T-helper 2 cell treated with Interferon-gamma antibody and Interleukin-4, amounts not matched to agents 5 μg/mL and 100 μg/mL, for 36 hours (primary cell): ENCODE measurements around the gene KDM3B.
"Not testable (repeated sequence)": the region's sequence is repeated elsewhere in the genome, so short reads cannot be mapped to it uniquely, and the experiment has no call there.

Experiments
- DNase-seq: peaks from one replicate; pipeline ENCODE4 v3.0.0; 2021; ENCODE audit warnings: low spot score
- H3K27ac Mint-ChIP-seq: one replicate; pipeline ENCODE4 v1.8.0; 2021; ENCODE audit warnings: mild to moderate bottlenecking, mixed read lengths
- H3K27me3 Mint-ChIP-seq: one replicate; pipeline ENCODE4 v1.8.0; 2021; ENCODE audit warnings: low read depth, mixed read lengths
- H3K36me3 Mint-ChIP-seq: one replicate; pipeline ENCODE4 v1.8.0; 2021; ENCODE audit warnings: low read depth, mixed read lengths
- H3K4me1 Mint-ChIP-seq: one replicate; pipeline ENCODE4 v1.8.0; 2021; ENCODE audit warnings: low read depth, mixed read lengths
- H3K4me3 Mint-ChIP-seq: one replicate; pipeline ENCODE4 v1.8.0; 2022; ENCODE audit warnings: mild to moderate bottlenecking, moderate library complexity, mixed read lengths
- H3K9me3 Mint-ChIP-seq: one replicate; pipeline ENCODE4 v1.8.0; 2021; ENCODE audit warnings: mixed read lengths

Gene KDM3B

DNA sequence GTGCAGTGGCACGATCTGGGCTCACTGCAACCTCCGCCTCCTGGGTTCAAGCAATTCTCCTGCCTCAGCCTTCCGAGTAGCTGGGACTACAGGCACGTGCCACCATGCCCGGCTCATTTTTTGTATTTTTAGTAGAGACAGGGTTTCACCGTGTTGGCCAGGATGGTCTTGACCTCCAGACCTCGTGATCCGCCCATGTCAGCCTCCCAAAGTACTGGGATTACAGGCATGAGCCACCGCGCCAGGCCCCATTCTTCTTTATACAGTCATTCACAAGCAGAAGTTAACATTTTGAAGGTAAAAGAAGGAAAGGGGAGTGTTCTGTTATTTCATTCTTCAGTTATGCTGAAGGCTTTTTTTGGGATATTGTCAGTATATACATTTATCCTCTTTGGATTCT is 37.4 kb downstream of the KDM3B start:
- H3K27me3 Mint-ChIP-seq, DNase-seq, H3K9me3 Mint-ChIP-seq, H3K4me1 Mint-ChIP-seq, H3K27ac Mint-ChIP-seq, H3K4me3 Mint-ChIP-seq: not testable (repeated sequence)
- H3K36me3 Mint-ChIP-seq: peaks cover 36% of the 10 kb centered on the region

- no peak for DNase-seq
- H3K36me3 Mint-ChIP-seq: peaks cover 35% of the 10 kb centered on the region
- H3K27me3 Mint-ChIP-seq: no peaks in the 10 kb centered on the region
- no peak overlapping the region for H3K4me3 Mint-ChIP-seq
- no peaks in the 10 kb centered on the region for H3K9me3 Mint-ChIP-seq
- H3K27ac Mint-ChIP-seq: no peak overlapping the region
- H3K4me1 Mint-ChIP-seq: no peaks in the 10 kb centered on the region
Observed at GRCh38 chr5:138391859-138392386, 39.4 kb downstream of the KDM3B start.

- Mint-ChIP-seq H3K27ac (peak overlapping the region; percentile 34), H3K4me3 (no peak overlapping the region), H3K36me3 (peaks cover 52% of the 10 kb centered on the region), H3K27me3 (no peaks in the 10 kb centered on the region), H3K9me3 (no peaks in the 10 kb centered on the region), H3K4me1 (peaks cover 12% of the 10 kb centered on the region)
- no peak for DNase-seq
Observed at GRCh38 chr5:138402640-138403039, 50.2 kb downstream of the KDM3B start.

DNA sequence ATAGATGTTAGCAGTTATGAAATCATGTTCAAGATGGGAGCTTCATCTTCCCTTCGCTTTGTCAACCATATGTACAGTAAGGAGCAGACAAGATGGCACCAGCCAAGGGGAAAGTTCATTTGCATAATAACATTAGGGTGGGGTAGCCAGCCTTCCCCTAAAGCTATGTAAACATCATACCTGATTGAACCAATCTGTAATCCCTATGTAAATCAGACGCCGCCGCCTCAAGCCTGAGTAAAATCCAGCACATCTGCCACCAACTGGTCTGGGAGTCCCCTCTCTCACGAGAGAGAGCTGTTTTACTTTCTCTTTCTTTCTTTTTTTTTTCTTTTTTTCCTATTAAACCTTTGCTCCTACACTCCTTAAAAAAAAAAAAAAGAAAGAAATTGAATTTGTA is 55.5 kb downstream of the KDM3B start:
- H3K4me3 Mint-ChIP-seq: no peak overlapping the region
- peak overlapping the region; percentile 3 for H3K27ac Mint-ChIP-seq
- peaks cover 1% of the 10 kb centered on the region for H3K4me1 Mint-ChIP-seq
- DNase-seq: no peak
- H3K36me3 Mint-ChIP-seq: peaks cover 43% of the 10 kb centered on the region
- no peaks in the 10 kb centered on the region for H3K9me3 Mint-ChIP-seq
- H3K27me3 Mint-ChIP-seq: no peaks in the 10 kb centered on the region

DNA sequence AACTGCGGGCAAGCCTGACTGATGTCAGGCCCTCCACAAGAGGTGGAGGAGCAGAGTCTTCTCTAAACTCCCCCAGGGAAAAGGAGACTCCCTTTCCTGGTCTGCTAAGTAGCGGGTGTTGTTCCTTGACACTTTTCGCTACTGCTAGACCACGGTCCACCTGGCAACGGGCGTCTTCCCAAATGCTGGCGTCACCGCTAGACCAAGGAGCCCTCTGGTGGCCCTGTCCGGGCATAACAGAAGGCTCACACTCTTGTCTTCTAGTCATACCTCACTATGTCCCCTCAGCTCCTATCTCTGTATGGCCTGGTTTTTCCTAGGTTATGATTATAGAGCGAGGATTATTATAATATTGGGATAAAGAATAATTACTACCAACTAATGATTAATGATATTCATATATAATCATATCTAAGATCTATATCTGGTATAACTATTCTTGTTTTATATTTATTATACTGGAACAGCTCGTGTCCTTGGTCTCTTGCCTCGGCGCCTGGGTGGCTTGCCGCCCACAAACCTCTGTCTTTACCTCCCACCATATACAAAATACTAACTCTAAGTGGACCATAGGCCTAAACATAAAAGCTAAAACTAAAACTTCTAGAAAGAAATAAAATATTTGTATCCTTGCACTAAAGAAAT is 58.6 kb downstream of the KDM3B start:
- peak; percentile 9 for DNase-seq
- not testable (repeated sequence) for H3K27me3 Mint-ChIP-seq, H3K9me3 Mint-ChIP-seq, H3K27ac Mint-ChIP-seq, H3K4me3 Mint-ChIP-seq, H3K4me1 Mint-ChIP-seq
- peaks cover 42% of the 10 kb centered on the region for H3K36me3 Mint-ChIP-seq

DNA sequence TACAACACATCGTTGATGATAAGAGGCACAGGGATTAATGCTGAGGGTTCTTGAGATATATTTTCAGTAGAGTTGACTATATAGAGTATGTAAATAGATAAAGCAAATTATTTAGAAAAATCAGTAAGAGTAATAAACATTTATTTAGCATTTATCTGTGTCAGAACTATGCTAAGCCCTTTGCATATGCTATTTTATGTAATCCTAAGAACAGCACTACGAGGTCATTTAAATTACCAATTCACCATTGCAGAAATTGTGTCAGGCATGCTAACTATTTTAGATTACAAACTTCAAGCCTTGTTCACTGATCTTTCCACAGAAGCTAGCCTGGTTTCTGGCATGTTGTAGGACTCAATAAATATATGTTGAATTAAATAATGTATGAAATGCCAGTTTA is 66.0 kb downstream of the KDM3B start:
- H3K4me1 Mint-ChIP-seq: peaks cover 3% of the 10 kb centered on the region
- H3K36me3 Mint-ChIP-seq: peaks cover 42% of the 10 kb centered on the region
- no peaks in the 10 kb centered on the region for H3K9me3 Mint-ChIP-seq
- no peaks in the 10 kb centered on the region for H3K27me3 Mint-ChIP-seq
- H3K27ac Mint-ChIP-seq: no peak overlapping the region
- H3K4me3 Mint-ChIP-seq: no peak overlapping the region
- no peak for DNase-seq

DNA sequence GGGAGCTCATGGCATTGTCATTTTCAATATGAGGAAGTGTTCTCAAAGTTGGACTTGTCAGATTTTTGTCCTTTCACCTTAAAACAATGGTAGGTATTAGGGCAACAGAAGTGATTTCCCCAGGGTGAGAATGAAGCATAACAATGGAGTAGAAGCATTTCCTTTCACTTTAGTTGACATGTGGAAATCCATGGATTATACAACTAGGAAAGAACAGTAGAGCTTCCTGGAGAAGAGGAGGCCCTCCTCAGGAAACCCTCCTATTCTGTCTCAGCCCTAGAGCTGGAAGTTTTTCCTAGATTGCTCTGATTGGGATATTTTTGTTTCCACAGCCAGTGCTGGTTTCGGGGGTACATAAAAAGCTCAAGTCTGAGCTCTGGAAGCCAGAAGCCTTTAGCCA is 72.6 kb downstream of the KDM3B start:
- peaks cover 57% of the 10 kb centered on the region for H3K36me3 Mint-ChIP-seq
- no peak overlapping the region for H3K27ac Mint-ChIP-seq
- peaks cover 2% of the 10 kb centered on the region for H3K4me1 Mint-ChIP-seq
- no peaks in the 10 kb centered on the region for H3K9me3 Mint-ChIP-seq
- no peaks in the 10 kb centered on the region for H3K27me3 Mint-ChIP-seq
- DNase-seq: no peak
- H3K4me3 Mint-ChIP-seq: no peak overlapping the region

GRCh38 chr5:138435943-138436342 is 83.5 kb downstream of the KDM3B start:
- no peak for DNase-seq
- no peaks in the 10 kb centered on the region for H3K9me3 Mint-ChIP-seq
- no peak overlapping the region for H3K4me3 Mint-ChIP-seq
- H3K27me3 Mint-ChIP-seq: no peaks in the 10 kb centered on the region
- H3K27ac Mint-ChIP-seq: no peak overlapping the region
- peaks cover 8% of the 10 kb centered on the region for H3K4me1 Mint-ChIP-seq
- H3K36me3 Mint-ChIP-seq: peaks cover 28% of the 10 kb centered on the region

GRCh38 chr5:138438003-138438723 is 85.7 kb downstream of the KDM3B start:
- Mint-ChIP-seq H3K4me1 (peaks cover 8% of the 10 kb centered on the region), H3K27me3 (no peaks in the 10 kb centered on the region), H3K36me3 (peaks cover 14% of the 10 kb centered on the region), H3K4me3 (peak overlapping the region; percentile 77), H3K9me3 (no peaks in the 10 kb centered on the region), H3K27ac (peak overlapping the region; percentile 17)
- DNase-seq: no peak

- H3K36me3 Mint-ChIP-seq: peaks cover 14% of the 10 kb centered on the region
- H3K4me1 Mint-ChIP-seq: peaks cover 8% of the 10 kb centered on the region
Observed at GRCh38 chr5:138438724-138439476, 86.4 kb downstream of the KDM3B start, which contains the start of gene REEP2. REEP2 (plus strand) TSS chr5:138439057; CDS start chr5:138439209, 152 bp downstream.

DNA sequence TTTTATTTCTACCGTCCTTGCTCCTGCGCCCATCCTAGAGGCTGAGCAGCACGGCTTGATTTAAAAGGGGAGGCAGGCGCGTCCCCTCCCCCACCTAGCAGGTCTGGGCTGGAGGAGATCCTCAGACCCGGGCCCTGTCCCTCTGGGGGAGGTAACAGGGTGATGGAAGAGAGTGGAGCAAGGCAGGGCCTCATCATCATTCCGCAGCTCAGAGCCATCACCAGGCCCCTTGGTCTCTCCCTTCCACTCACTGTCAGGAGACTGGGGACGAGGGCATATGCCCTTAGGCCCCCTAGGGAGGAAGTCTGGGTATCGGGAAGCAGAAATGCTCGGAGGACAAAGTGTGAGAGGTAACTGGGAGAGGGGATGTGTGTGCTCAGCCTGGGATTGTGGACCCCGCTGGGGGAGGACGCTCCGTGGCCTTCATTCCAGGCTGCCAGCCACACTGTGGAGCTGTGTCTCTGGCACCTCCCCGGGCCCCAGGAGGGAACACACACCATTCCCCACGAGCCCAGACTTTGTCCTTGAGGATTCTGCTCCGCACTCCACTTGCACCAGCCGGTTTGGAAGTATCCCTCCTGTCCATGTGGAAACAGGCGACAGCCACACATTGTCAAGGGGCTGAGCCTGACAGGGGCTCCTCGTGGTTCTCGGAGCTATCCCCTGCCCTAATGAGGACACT is 87.1 kb downstream of the KDM3B start:
- DNase-seq: no peak

More at GRCh38 chr5:138438724-138439476, 86.4 kb downstream of the KDM3B start, which contains the start of gene REEP2:
- Mint-ChIP-seq H3K4me3 (peak within 1 kb of the TSS; percentile 80), H3K27me3 (no peaks in the 10 kb centered on the region), H3K27ac (peak within 1 kb of the TSS; percentile 17), H3K9me3 (no peaks in the 10 kb centered on the region)
- peak; percentile 73 for DNase-seq

GRCh38 chr5:138440159-138441073 is 87.9 kb downstream of the KDM3B start:
- H3K27ac Mint-ChIP-seq: no peak overlapping the region
- H3K9me3 Mint-ChIP-seq: no peaks in the 10 kb centered on the region
- no peaks in the 10 kb centered on the region for H3K27me3 Mint-ChIP-seq
- peaks cover 8% of the 10 kb centered on the region for H3K4me1 Mint-ChIP-seq
- H3K36me3 Mint-ChIP-seq: peaks cover 5% of the 10 kb centered on the region
- H3K4me3 Mint-ChIP-seq: peak overlapping the region; percentile 80
- DNase-seq: no peak

More for the DNA sequence above, 87.1 kb downstream of the KDM3B start:
- H3K36me3 Mint-ChIP-seq: peaks cover 13% of the 10 kb centered on the region
- no peaks in the 10 kb centered on the region for H3K9me3 Mint-ChIP-seq
- H3K4me1 Mint-ChIP-seq: peaks cover 8% of the 10 kb centered on the region
- no peak overlapping the region for H3K27ac Mint-ChIP-seq
- no peaks in the 10 kb centered on the region for H3K27me3 Mint-ChIP-seq
- H3K4me3 Mint-ChIP-seq: peak overlapping the region; percentile 80

DNA sequence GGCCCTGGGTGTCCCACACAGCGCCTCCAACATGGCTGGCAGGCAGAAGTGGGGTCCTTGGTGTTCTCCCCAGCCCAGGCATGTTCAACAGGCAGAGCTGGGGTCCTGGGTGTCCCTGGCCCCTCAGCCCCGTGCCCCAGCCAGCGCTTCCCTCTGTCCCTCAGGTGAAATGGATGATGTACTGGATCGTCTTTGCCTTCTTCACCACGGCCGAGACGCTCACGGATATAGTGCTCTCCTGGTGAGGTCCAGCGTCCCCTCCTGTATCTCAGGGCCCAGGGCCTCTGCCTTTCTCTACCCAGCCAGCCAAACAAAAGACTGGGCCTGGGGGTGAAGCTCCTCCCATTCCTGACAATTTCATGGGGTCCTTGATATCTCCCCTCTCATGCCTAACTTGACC is 88.7 kb downstream of the KDM3B start:
- no peaks in the 10 kb centered on the region for H3K36me3 Mint-ChIP-seq
- H3K4me1 Mint-ChIP-seq: peaks cover 8% of the 10 kb centered on the region
- H3K9me3 Mint-ChIP-seq: no peaks in the 10 kb centered on the region
- no peaks in the 10 kb centered on the region for H3K27me3 Mint-ChIP-seq
- H3K27ac Mint-ChIP-seq: no peak overlapping the region
- H3K4me3 Mint-ChIP-seq: no peak overlapping the region
- no peak for DNase-seq
